Measurements from ENCODE around the gene TEX9. TPM values are rescaled to one million over a fixed set of nuclear protein-coding genes. Genes with fewer than 3 reads are reported as not detected.
A peak's percentile ranks its signal among the peaks of the same experiment; 100 is the strongest.
"Not testable (repeated sequence)": the region's sequence is repeated elsewhere in the genome, so short reads cannot be mapped to it uniquely, and the experiment has no call there.

TEX9 gene
- 1 to 10 TPM; 1.1 to 1.4 TPM for total RNA-seq

GRCh38 chr15:56365075-56365711 lies at the start of gene TEX9:
Gene TEX9, plus strand, starts transcription at chr15:56365426. Its CDS starts 25 bp downstream, at chr15:56365451.
- H3K9me3 Mint-ChIP-seq: peaks cover 2% of the 10 kb centered on the region
- H3K27ac Mint-ChIP-seq: no peak within 1 kb of the TSS
- H3K4me3 Mint-ChIP-seq: peak within 1 kb of the TSS; percentile 75
- peak; percentile 86 for DNase-seq
- H3K4me1 Mint-ChIP-seq (ENCODE audit: low read depth): peaks cover 9% of the 10 kb centered on the region
- intact Hi-C loops (cut with micrococcal nuclease): loop anchor here (1.0 to 10.0 kb wide), 2 partner anchors 100 to 119 kb away; partner anchors contain the start of gene MNS1
- H3K27me3 Mint-ChIP-seq (ENCODE audit: low read depth): peaks cover 30% of the 10 kb centered on the region
- no peaks in the 10 kb centered on the region for H3K36me3 Mint-ChIP-seq (ENCODE audit: low read depth)
- CTCF ChIA-PET: no interaction called here

DNA sequence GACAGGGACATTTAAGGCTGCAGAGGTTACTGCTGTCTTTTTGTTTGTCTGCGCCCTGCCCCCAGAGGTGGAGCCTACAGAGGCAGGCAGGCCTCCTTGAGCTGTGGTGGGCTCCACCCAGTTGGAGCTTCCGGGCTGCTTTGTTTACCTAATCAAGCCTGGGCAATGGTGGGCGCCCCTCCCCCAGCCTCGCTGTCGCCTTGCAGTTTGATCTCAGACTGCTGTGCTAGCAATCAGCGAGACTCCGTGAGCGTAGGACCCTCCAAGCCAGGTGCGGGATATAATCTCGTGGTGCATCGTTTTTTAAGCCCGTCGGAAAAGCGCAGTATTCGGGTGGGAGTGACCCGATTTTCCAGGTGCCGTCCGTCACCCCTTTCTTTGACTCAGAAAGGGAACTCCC lies 48.7 kb upstream of the TEX9 start:
- not testable (repeated sequence) for H3K27ac Mint-ChIP-seq

GRCh38 chr15:56320316-56320715 lies 44.9 kb upstream of the TEX9 start:
- Mint-ChIP-seq H3K27ac (no peak overlapping the region), H3K4me3 (no peak overlapping the region), H3K4me1 (ENCODE audit: low read depth) (no peaks in the 10 kb centered on the region), H3K27me3 (ENCODE audit: low read depth) (no peaks in the 10 kb centered on the region), H3K36me3 (ENCODE audit: low read depth) (peaks cover 6% of the 10 kb centered on the region), H3K9me3 (peaks cover 13% of the 10 kb centered on the region)
- DNase-seq: no peak
- CTCF ChIA-PET: no interaction called here
- intact Hi-C loops (cut with micrococcal nuclease): no loop called here

More for the DNA sequence above, 48.7 kb upstream of the TEX9 start:
- H3K4me1 Mint-ChIP-seq (ENCODE audit: low read depth); H3K4me3 Mint-ChIP-seq; H3K36me3 Mint-ChIP-seq (ENCODE audit: low read depth); H3K9me3 Mint-ChIP-seq; intact Hi-C loops (cut with micrococcal nuclease); CTCF ChIA-PET; H3K27me3 Mint-ChIP-seq (ENCODE audit: low read depth); DNase-seq: not testable (repeated sequence)

DNA sequence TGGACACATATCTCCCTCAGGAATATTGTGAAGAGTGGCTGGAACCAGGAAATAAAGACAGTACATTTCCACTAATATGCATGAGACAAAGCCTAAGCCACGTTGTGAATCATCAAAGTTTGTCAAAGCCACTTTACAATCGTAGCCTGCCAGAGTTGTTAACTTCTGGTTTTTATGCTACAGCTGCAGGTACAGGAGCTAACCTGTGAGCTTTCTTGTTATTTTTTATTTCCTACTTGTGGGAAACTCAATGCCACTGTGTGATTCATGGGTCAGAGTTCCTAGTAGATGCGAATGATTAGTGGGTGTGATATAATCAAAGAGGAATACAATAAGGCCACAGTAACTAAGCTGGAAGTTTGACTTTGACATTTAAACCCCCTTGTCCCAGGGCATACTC lies 44.4 kb upstream of the TEX9 start:
- H3K36me3 Mint-ChIP-seq (ENCODE audit: low read depth): peaks cover 6% of the 10 kb centered on the region
- H3K4me3 Mint-ChIP-seq: no peak overlapping the region
- CTCF ChIA-PET: no interaction called here
- no peaks in the 10 kb centered on the region for H3K4me1 Mint-ChIP-seq (ENCODE audit: low read depth)
- H3K27ac Mint-ChIP-seq: no peak overlapping the region
- intact Hi-C loops (cut with micrococcal nuclease): no loop called here
- no peak for DNase-seq
- no peaks in the 10 kb centered on the region for H3K27me3 Mint-ChIP-seq (ENCODE audit: low read depth)
- H3K9me3 Mint-ChIP-seq: peaks cover 13% of the 10 kb centered on the region

DNA sequence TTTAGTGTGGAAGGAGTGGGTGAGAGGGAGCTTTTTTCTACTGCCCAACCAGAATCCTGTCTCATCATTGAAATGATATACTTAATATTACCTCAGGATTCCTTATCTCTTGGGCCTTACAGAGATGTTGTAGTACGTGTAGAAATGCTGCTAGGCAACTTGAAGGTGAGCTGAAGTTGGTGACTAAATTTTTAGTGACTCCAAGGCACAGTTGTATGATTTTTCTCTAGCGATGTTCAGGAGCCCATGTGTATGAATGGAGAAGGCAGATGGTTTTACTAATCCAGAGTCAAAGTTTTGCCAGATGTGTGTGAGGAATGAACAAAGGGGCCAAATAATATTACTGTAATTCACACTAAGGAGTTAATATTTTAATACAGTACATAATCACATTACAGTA lies 42.8 kb upstream of the TEX9 start:
- no peak for DNase-seq
- CTCF ChIA-PET: no interaction called here
- Mint-ChIP-seq H3K36me3 (ENCODE audit: low read depth) (peaks cover 3% of the 10 kb centered on the region), H3K4me1 (ENCODE audit: low read depth) (no peaks in the 10 kb centered on the region), H3K4me3 (no peak overlapping the region), H3K9me3 (peaks cover 9% of the 10 kb centered on the region), H3K27me3 (ENCODE audit: low read depth) (no peaks in the 10 kb centered on the region), H3K27ac (no peak overlapping the region)
- intact Hi-C loops (cut with micrococcal nuclease): no loop called here

DNA sequence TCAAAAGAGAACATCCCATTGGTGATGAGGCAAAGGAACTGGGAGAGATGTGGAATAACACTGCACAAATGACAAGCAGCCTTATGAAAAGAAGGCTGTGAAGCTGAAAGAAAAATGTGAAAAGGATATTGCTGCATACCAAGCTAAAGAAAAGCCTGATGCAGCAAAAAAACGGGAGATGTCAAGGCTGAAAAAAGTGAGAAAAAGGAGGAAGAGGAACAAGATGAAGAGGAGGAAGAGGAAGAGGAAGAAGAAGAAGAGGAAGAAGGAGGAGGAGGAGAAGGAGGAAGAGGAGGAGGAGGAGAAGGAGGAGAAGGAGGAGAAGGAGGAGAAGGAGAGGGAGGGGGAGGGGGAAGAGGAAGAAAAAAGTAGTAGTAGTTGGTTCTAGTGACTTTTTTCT lies 41.8 kb upstream of the TEX9 start:
- Mint-ChIP-seq H3K4me3 (no peak overlapping the region), H3K9me3 (peaks cover 3% of the 10 kb centered on the region), H3K27ac (no peak overlapping the region), H3K4me1 (ENCODE audit: low read depth) (no peaks in the 10 kb centered on the region), H3K36me3 (ENCODE audit: low read depth) (no peaks in the 10 kb centered on the region), H3K27me3 (ENCODE audit: low read depth) (no peaks in the 10 kb centered on the region)
- no peak for DNase-seq
- intact Hi-C loops (cut with micrococcal nuclease): no loop called here
- CTCF ChIA-PET: interaction anchor here (0.6 kb wide), 1 partner anchor 356 kb away, joined by 3 read pairs; no protein-coding TSS in a partner anchor

DNA sequence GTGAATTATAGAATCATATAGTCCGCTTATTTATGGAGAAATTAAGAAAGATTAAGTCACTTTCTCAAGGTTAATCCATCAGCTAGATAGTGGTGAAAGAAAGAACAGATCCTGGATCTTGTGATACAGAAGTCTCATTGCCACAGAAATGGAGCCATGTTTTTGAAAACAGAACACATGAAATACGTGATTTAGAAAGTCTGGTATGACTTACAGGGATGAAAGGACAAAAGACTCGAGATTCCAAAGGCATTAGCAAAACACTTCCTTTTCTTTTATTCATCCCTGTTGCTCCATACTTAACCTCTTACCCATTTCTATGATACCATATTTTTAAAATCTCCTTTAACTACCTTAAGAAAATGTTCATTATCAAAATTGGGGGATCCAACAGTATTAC lies 40.0 kb upstream of the TEX9 start:
- no peaks in the 10 kb centered on the region for H3K27me3 Mint-ChIP-seq (ENCODE audit: low read depth)
- intact Hi-C loops (cut with micrococcal nuclease): no loop called here
- no peaks in the 10 kb centered on the region for H3K36me3 Mint-ChIP-seq (ENCODE audit: low read depth)
- H3K9me3 Mint-ChIP-seq: peaks cover 7% of the 10 kb centered on the region
- CTCF ChIA-PET: no interaction called here
- H3K4me3 Mint-ChIP-seq: no peak overlapping the region
- H3K4me1 Mint-ChIP-seq (ENCODE audit: low read depth): no peaks in the 10 kb centered on the region
- no peak overlapping the region for H3K27ac Mint-ChIP-seq
- DNase-seq: no peak

DNA sequence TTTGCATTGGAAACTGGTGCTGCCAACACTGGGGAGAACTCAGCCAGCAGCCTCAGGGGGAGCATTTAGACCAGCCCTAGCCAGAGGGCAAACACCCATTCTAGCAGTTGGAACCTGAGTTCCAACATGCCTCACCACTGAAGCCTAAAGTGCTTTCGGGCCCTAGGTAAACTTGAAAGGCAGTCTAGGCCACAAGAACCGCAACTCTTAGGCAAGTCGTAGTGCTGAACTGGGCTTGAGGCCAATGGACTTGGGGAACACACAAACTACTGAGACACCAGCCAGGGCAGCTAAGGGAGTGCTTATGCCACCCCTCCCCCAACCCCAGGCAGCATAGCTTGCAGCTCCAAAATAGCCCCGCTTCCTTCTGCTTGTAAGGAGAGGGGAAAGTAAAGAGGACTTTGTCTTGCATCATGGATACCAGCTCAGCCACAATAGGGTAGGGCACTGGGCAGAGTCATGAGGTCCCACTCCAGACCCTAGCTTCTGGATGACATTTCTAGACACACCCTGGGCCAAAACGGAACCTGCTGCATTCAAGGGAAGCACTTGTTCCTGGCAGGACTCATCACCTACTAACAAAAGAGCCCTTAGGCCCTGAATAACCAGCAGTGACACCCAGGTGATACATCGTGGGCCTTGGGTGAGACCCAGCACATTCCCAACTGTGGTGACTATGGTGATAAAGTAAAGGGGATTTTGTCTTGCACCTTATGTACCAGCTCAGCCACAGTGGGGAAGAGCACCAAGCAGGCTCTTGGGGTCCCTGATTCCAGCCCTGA lies 37.3 kb upstream of the TEX9 start:
- peaks cover 14% of the 10 kb centered on the region for H3K9me3 Mint-ChIP-seq
- DNase-seq: no peak
- no peaks in the 10 kb centered on the region for H3K36me3 Mint-ChIP-seq (ENCODE audit: low read depth)
- intact Hi-C loops (cut with micrococcal nuclease): no loop called here
- no peak overlapping the region for H3K4me3 Mint-ChIP-seq
- CTCF ChIA-PET: no interaction called here
- H3K27me3 Mint-ChIP-seq (ENCODE audit: low read depth): no peaks in the 10 kb centered on the region
- no peaks in the 10 kb centered on the region for H3K4me1 Mint-ChIP-seq (ENCODE audit: low read depth)
- H3K27ac Mint-ChIP-seq: no peak overlapping the region

GRCh38 chr15:56337084-56337725 lies 28.0 kb upstream of the TEX9 start:
- Mint-ChIP-seq H3K27me3 (ENCODE audit: low read depth) (no peaks in the 10 kb centered on the region), H3K4me1 (ENCODE audit: low read depth) (no peaks in the 10 kb centered on the region), H3K36me3 (ENCODE audit: low read depth) (no peaks in the 10 kb centered on the region), H3K4me3 (no peak overlapping the region), H3K9me3 (peaks cover 21% of the 10 kb centered on the region), H3K27ac (no peak overlapping the region)
- DNase-seq: no peak
- CTCF ChIA-PET: no interaction called here
- intact Hi-C loops (cut with micrococcal nuclease): no loop called here

- peaks cover 5% of the 10 kb centered on the region for H3K27me3 Mint-ChIP-seq (ENCODE audit: low read depth)
- no peak for DNase-seq
- intact Hi-C loops (cut with micrococcal nuclease): no loop called here
- H3K4me1 Mint-ChIP-seq (ENCODE audit: low read depth): no peaks in the 10 kb centered on the region
- peaks cover 6% of the 10 kb centered on the region for H3K9me3 Mint-ChIP-seq
- H3K36me3 Mint-ChIP-seq (ENCODE audit: low read depth): no peaks in the 10 kb centered on the region
- H3K27ac Mint-ChIP-seq: no peak overlapping the region
- H3K4me3 Mint-ChIP-seq: no peak overlapping the region
- CTCF ChIA-PET: no interaction called here
These were observed 25.6 kb upstream of the TEX9 start for GRCh38 chr15:56339594-56339993.

- no peak overlapping the region for H3K4me3 Mint-ChIP-seq
- no peaks in the 10 kb centered on the region for H3K4me1 Mint-ChIP-seq (ENCODE audit: low read depth)
- H3K9me3 Mint-ChIP-seq: no peaks in the 10 kb centered on the region
- no peak for DNase-seq
- H3K27me3 Mint-ChIP-seq (ENCODE audit: low read depth): peaks cover 5% of the 10 kb centered on the region
- H3K27ac Mint-ChIP-seq: no peak overlapping the region
- CTCF ChIA-PET: no interaction called here
- H3K36me3 Mint-ChIP-seq (ENCODE audit: low read depth): no peaks in the 10 kb centered on the region
- intact Hi-C loops (cut with micrococcal nuclease): no loop called here
These were observed 24.0 kb upstream of the TEX9 start for GRCh38 chr15:56341201-56341600.

DNA sequence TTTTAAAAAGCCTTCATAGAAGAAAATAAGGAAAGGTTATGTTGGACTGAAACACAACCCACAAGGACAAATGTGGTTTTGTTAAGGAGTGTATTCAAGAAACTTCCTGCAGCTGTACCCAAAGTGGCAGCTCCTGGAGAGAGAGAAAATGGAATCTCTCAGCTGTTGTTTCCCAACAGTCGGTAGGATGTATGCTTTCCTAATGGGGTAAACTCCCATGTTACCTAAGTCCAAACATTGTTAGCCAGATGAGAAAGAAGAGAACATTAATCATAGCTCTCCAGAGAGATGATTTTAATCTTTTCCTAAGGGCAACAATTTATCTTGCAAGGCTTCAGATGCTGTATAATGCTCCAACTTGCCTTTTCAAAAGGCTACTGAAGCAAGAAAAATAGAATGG lies 22.6 kb upstream of the TEX9 start:
- Mint-ChIP-seq H3K27ac (no peak overlapping the region), H3K36me3 (ENCODE audit: low read depth) (no peaks in the 10 kb centered on the region), H3K9me3 (no peaks in the 10 kb centered on the region), H3K4me1 (ENCODE audit: low read depth) (no peaks in the 10 kb centered on the region), H3K27me3 (ENCODE audit: low read depth) (peaks cover 5% of the 10 kb centered on the region), H3K4me3 (no peak overlapping the region)
- DNase-seq: no peak
- CTCF ChIA-PET: interaction anchor here (0.7 kb wide), 1 partner anchor 45 kb away, joined by 3 read pairs; no protein-coding TSS in a partner anchor
- intact Hi-C loops (cut with micrococcal nuclease): no loop called here

DNA sequence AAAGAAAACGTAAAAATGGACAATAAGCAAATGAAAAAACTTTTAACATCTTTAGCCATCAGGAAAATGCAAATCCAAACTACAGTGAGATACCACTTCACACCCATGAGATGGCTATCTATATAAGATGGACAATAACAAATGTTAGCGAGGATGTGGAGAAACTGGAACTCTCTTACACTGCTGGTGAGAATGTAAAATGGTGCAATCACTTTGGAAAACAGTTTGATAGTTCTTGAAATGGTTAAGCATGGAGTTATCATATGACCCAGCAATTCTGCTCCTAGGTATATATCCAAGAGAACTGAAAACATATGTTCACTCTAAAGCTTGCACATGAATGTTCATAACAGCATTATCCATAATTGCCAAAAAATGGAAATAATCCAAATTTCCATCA lies 21.3 kb upstream of the TEX9 start:
- H3K27ac Mint-ChIP-seq: no peak overlapping the region
- H3K4me1 Mint-ChIP-seq (ENCODE audit: low read depth): no peaks in the 10 kb centered on the region
- H3K4me3 Mint-ChIP-seq: no peak overlapping the region
- H3K27me3 Mint-ChIP-seq (ENCODE audit: low read depth): peaks cover 7% of the 10 kb centered on the region
- no peak for DNase-seq
- intact Hi-C loops (cut with micrococcal nuclease): no loop called here
- no peaks in the 10 kb centered on the region for H3K9me3 Mint-ChIP-seq
- no peaks in the 10 kb centered on the region for H3K36me3 Mint-ChIP-seq (ENCODE audit: low read depth)
- CTCF ChIA-PET: no interaction called here

Data from activated naive CD4-positive, alpha-beta T cell treated with anti-CD3 and anti-CD28 coated beads for 36 hours (primary cell).